HG02885 (cell line): ENCODE data around the gene THEMIS2.
"Not testable (repeated sequence)": the region's sequence is repeated elsewhere in the genome, so short reads cannot be mapped to it uniquely, and the experiment has no call there.

ENCODE experiments used
- ATAC-seq: cut with Tn5 transposase; IDR thresholded peaks from one replicate; pipeline ENCODE4 v1.9.1; 2021; ENCODE audit warnings: mild to moderate bottlenecking; ENCODE audit not compliant: unreplicated experiment, poor library complexity

THEMIS2 gene

GRCh38 chr1:27862671-27863537 is 9.4 kb upstream of the THEMIS2 start:
- no peak for ATAC-seq

GRCh38 chr1:27863538-27863915 is 8.8 kb upstream of the THEMIS2 start:
- ATAC-seq: no peak

GRCh38 chr1:27864264-27864895 is 8.0 kb upstream of the THEMIS2 start:
- no peak for ATAC-seq

- no peak for ATAC-seq
Measured at GRCh38 chr1:27865821-27866220, 6.5 kb upstream of the THEMIS2 start.

- no peak for ATAC-seq
Measured at GRCh38 chr1:27868556-27868931, 3.8 kb upstream of the THEMIS2 start.

GRCh38 chr1:27868932-27869718 is 3.2 kb upstream of the THEMIS2 start:
- no peak for ATAC-seq

GRCh38 chr1:27869719-27870085 is 2.6 kb upstream of the THEMIS2 start:
- ATAC-seq: no peak

GRCh38 chr1:27871076-27871475 is 1.3 kb upstream of the THEMIS2 start:
- ATAC-seq: not testable (repeated sequence)

GRCh38 chr1:27872802-27873551 is 633 bp downstream of the THEMIS2 start:
- ATAC-seq: peak; percentile 19

- ATAC-seq: no peak
Measured at GRCh38 chr1:27873671-27874384, 1.5 kb downstream of the THEMIS2 start.

- no peak for ATAC-seq
Measured at GRCh38 chr1:27876341-27877114, 4.2 kb downstream of the THEMIS2 start.

- ATAC-seq: no peak
Measured at GRCh38 chr1:27877115-27877416, 4.7 kb downstream of the THEMIS2 start.

- ATAC-seq: no peak
Measured at GRCh38 chr1:27878039-27878438, 5.7 kb downstream of the THEMIS2 start.

- no peak for ATAC-seq
Measured at GRCh38 chr1:27878787-27879335, 6.5 kb downstream of the THEMIS2 start.

GRCh38 chr1:27879374-27880082 is 7.2 kb downstream of the THEMIS2 start:
- no peak for ATAC-seq

- no peak for ATAC-seq
Measured at GRCh38 chr1:27882543-27882903, 10.2 kb downstream of the THEMIS2 start.

- ATAC-seq: no peak
Measured at GRCh38 chr1:27883536-27883935, 11.2 kb downstream of the THEMIS2 start.
